H9 (cell line): ENCODE data around the gene ARL17B. TPM values are rescaled to one million over a fixed set of nuclear protein-coding genes. Genes with fewer than 3 reads are reported as not detected.
"Not testable (repeated sequence)": the region's sequence is repeated elsewhere in the genome, so short reads cannot be mapped to it uniquely, and the experiment has no call there.

ENCODE experiments used
- DNase-seq: peaks from one replicate; pipeline ENCODE4 v3.0.0-alpha.2; 2017
- H2AFZ ChIP-seq: one replicate; pipeline ENCODE4 v1.6.1; 2013; ENCODE audit warnings: mild to moderate bottlenecking, low read length, control low read depth, moderate library complexity
- H2AK5ac ChIP-seq: 2 replicates; pipeline ENCODE4 v1.6.1; 2013; ENCODE audit warnings: low read length, control low read depth, mixed read lengths; ENCODE audit not compliant: insufficient read length
- H2BK120ac ChIP-seq: one replicate; pipeline ENCODE4 v1.6.1; 2013; ENCODE audit warnings: low read depth, mild to moderate bottlenecking, low read length, control low read depth, inconsistent platforms; ENCODE audit not compliant: poor library complexity, severe bottlenecking
- H2BK12ac ChIP-seq: 2 replicates; pipeline ENCODE4 v1.6.1; 2013; ENCODE audit warnings: low read length, control low read depth, mixed read lengths, low read depth; ENCODE audit not compliant: insufficient read length
- H2BK15ac ChIP-seq: 2 replicates; pipeline ENCODE4 v1.6.1; 2013; ENCODE audit warnings: low read depth, low read length, control low read depth
- H2BK20ac ChIP-seq: one replicate; pipeline ENCODE4 v1.6.1; 2013; ENCODE audit warnings: low read depth, mild to moderate bottlenecking, low read length, control low read depth, inconsistent platforms; ENCODE audit not compliant: poor library complexity, severe bottlenecking
- H2BK5ac ChIP-seq: 2 replicates; pipeline ENCODE4 v1.6.1; 2013; ENCODE audit warnings: low read length, control low read depth, mixed read lengths; ENCODE audit not compliant: insufficient read length
- H3K14ac ChIP-seq: 2 replicates; pipeline ENCODE4 v1.6.1; 2013; ENCODE audit warnings: low read length, control low read depth; ENCODE audit not compliant: insufficient read depth
- H3K18ac ChIP-seq: 2 replicates; pipeline ENCODE4 v1.6.1; 2013; ENCODE audit warnings: low read depth, mild to moderate bottlenecking, mixed read lengths, low read length, control low read depth; ENCODE audit not compliant: insufficient read length
- H3K23ac ChIP-seq: 2 replicates; pipeline ENCODE4 v1.6.1; 2013; ENCODE audit warnings: low read length, control low read depth, mixed read lengths, low read depth; ENCODE audit not compliant: insufficient read length
- H3K23me2 ChIP-seq: 2 replicates; pipeline ENCODE4 v1.6.1; 2013; ENCODE audit warnings: low read depth, mild to moderate bottlenecking, mixed read lengths, low read length, control low read depth; ENCODE audit not compliant: insufficient read length, poor library complexity, severe bottlenecking
- H3K27ac ChIP-seq: 2 replicates; pipeline ENCODE4 v1.5.1; 2013; ENCODE audit warnings: low read length, control low read depth, mixed read lengths, low read depth; ENCODE audit not compliant: insufficient read length
- H3K27me3 ChIP-seq: 2 replicates; pipeline ENCODE4 v1.6.1; 2013; ENCODE audit warnings: low read length, control low read depth, inconsistent platforms; ENCODE audit not compliant: insufficient read depth
- H3K4ac ChIP-seq: 2 replicates; pipeline ENCODE4 v1.6.1; 2013; ENCODE audit warnings: low read depth, mild to moderate bottlenecking, control low read depth, inconsistent platforms, low read length, moderate library complexity
- H3K4me1 ChIP-seq: 2 replicates; pipeline ENCODE4 v1.6.1; 2013; ENCODE audit warnings: low read length, control low read depth, inconsistent platforms; ENCODE audit not compliant: insufficient read depth
- H3K4me2 ChIP-seq: 2 replicates; pipeline ENCODE4 v1.6.1; 2013; ENCODE audit warnings: low read length, control low read depth, mixed read lengths; ENCODE audit not compliant: insufficient read length, insufficient read depth
- H3K56ac ChIP-seq: 2 replicates; pipeline ENCODE4 v1.6.1; 2013; ENCODE audit warnings: low read depth, mild to moderate bottlenecking, mixed read lengths, low read length, control low read depth; ENCODE audit not compliant: insufficient read length
- H3K79me1 ChIP-seq: 2 replicates; pipeline ENCODE4 v1.6.1; 2013; ENCODE audit warnings: low read depth, mild to moderate bottlenecking, moderate library complexity, low read length, control low read depth, inconsistent platforms; ENCODE audit not compliant: insufficient read depth, poor library complexity, severe bottlenecking
- H3K79me2 ChIP-seq: 2 replicates; pipeline ENCODE4 v1.6.1; 2013; ENCODE audit warnings: low read length, control low read depth, inconsistent platforms; ENCODE audit not compliant: insufficient read depth
- H3K9ac ChIP-seq: 2 replicates; pipeline ENCODE4 v1.6.1; 2013; ENCODE audit warnings: low read length, control low read depth, mixed read lengths; ENCODE audit not compliant: insufficient read length; ENCODE audit errors: extremely low read depth
- H3K9me3 ChIP-seq: one replicate; pipeline ENCODE4 v1.6.1; 2013; ENCODE audit warnings: low read depth, low read length, inconsistent platforms; ENCODE audit not compliant: control insufficient read depth
- H3T11ph ChIP-seq: one replicate; pipeline ENCODE4 v1.6.1; 2013; ENCODE audit warnings: mild to moderate bottlenecking, low read length, control low read depth, inconsistent platforms
- H4K20me1 ChIP-seq: one replicate; pipeline ENCODE4 v1.6.1; 2013; ENCODE audit not compliant: control insufficient read depth, insufficient read length, insufficient read depth
- H4K5ac ChIP-seq: 2 replicates; pipeline ENCODE4 v1.6.1; 2013; ENCODE audit warnings: low read depth, mild to moderate bottlenecking, mixed read lengths, low read length, control low read depth; ENCODE audit not compliant: insufficient read length
- H4K8ac ChIP-seq: replicated peaks from 2 replicates; pipeline ENCODE4 v1.6.1; 2013; ENCODE audit warnings: low read length, control low read depth, mixed read lengths, low read depth; ENCODE audit not compliant: insufficient read length
- H4K91ac ChIP-seq: 2 replicates; pipeline ENCODE4 v1.6.1; 2013; ENCODE audit warnings: low read depth, mild to moderate bottlenecking, moderate library complexity, mixed read lengths, low read length, control low read depth; ENCODE audit not compliant: insufficient read length
- H3K27ac Mint-ChIP-seq, 3 experiments: 2 replicates in 2 of 3; 3 replicates in 1 of 3; pipeline ENCODE4 v1.8.0; 2020 to 2021; ENCODE audit warnings: mixed read lengths in 3 of 3, mild to moderate bottlenecking in 1 of 3, moderate library complexity in 1 of 3
- H3K27me3 Mint-ChIP-seq: 2 replicates; pipeline ENCODE4 v1.8.0; 2021; ENCODE audit warnings: low read depth, mild to moderate bottlenecking, moderate library complexity, mixed read lengths
- H3K36me3 Mint-ChIP-seq, 3 experiments: 2 replicates in 2 of 3; 3 replicates in 1 of 3; pipeline ENCODE4 v1.8.0; 2020 to 2021; ENCODE audit warnings: low read depth in 3 of 3, mixed read lengths in 3 of 3; ENCODE audit not compliant: insufficient read depth in 1 of 3
- H3K4me1 Mint-ChIP-seq, 2 experiments: 2 replicates each; pipeline ENCODE4 v1.8.0; 2020; ENCODE audit warnings: mixed read lengths in 2 of 2
- H3K4me3 Mint-ChIP-seq, 2 experiments: 2 replicates in 1 of 2; 3 replicates in 1 of 2; pipeline ENCODE4 v1.8.0; 2020 to 2021; ENCODE audit warnings: mild to moderate bottlenecking in 2 of 2, mixed read lengths in 2 of 2, moderate library complexity in 1 of 2
- H3K9me3 Mint-ChIP-seq, 2 experiments: 2 replicates in 1 of 2; 3 replicates in 1 of 2; pipeline ENCODE4 v1.8.0; 2020; ENCODE audit warnings: mild to moderate bottlenecking in 2 of 2, mixed read lengths in 2 of 2, moderate library complexity in 1 of 2
- WGBS: extraction: QIAGEN DNeasy Blood & Tissue Kit; methylation state at CpG from one replicate; pipeline ENCODE4 v1.1.7; 2013; ENCODE audit warnings: missing lambda C conversion rate, low lambda C conversion rate, mixed read lengths; ENCODE audit not compliant: insufficient read length; ENCODE audit errors: extremely low coverage; 5-methylcytosine and 5-hydroxymethylcytosine counted together
- total RNA-seq: library from RNA; stranded (reverse); gene quantifications from 2 replicates; pipeline ENCODE4 v1.2.1, GENCODE V29; 2021

Gene ARL17B
- total RNA-seq, 1 experiment from 2014 or later, result 10.8 TPM

- not testable (repeated sequence) for H3K4me2 ChIP-seq, H3K9me3 Mint-ChIP-seq
Observed at GRCh38 chr17:46361145-46361735, 326 bp downstream of the ARL17B start.

DNA sequence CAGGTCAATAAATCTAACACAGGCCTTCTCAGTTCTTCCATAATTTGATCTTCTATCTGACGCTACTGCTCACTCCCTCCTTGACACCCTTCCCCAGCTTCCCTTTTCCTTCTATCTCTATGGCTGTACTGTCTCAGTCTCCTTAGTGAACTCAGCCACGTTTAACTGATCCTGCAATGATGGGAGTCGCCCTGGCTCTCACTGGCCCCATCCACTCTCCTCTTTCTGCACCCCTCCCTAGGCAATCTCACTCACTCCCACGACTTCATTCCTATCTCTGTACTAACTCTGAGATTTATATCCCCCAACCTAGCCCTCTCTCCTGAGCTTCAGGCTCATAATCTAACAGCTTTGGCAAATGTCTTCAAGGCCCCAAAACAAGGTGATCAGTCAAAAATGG, 7.7 kb downstream of the ARL17B start:
- H3K56ac ChIP-seq, H2AFZ ChIP-seq, H3K18ac ChIP-seq, H3K4me1 ChIP-seq, H3K27ac ChIP-seq, H3K79me1 ChIP-seq, H4K20me1 ChIP-seq, H4K8ac ChIP-seq, H3K4me1 Mint-ChIP-seq, H3K9me3 Mint-ChIP-seq, H2BK5ac ChIP-seq, H3K9ac ChIP-seq, H2AK5ac ChIP-seq, H3K79me2 ChIP-seq, H3K23ac ChIP-seq, DNase-seq, H4K5ac ChIP-seq, H3T11ph ChIP-seq, H3K36me3 Mint-ChIP-seq, H2BK120ac ChIP-seq, H3K4ac ChIP-seq, H3K4me2 ChIP-seq, H3K4me3 Mint-ChIP-seq, H3K27me3 Mint-ChIP-seq, H3K9me3 ChIP-seq, H2BK12ac ChIP-seq, H3K23me2 ChIP-seq, H4K91ac ChIP-seq, H3K14ac ChIP-seq, H3K27me3 ChIP-seq, H2BK15ac ChIP-seq, H2BK20ac ChIP-seq, H3K27ac Mint-ChIP-seq: not testable (repeated sequence)
- no CpG with 5 or more reads among the region's 4 CpGs for WGBS

More at GRCh38 chr17:46361145-46361735, 326 bp downstream of the ARL17B start:
- H3K23me2 ChIP-seq, H3K27ac Mint-ChIP-seq, H3K9me3 ChIP-seq, H3K4me1 ChIP-seq, H2AK5ac ChIP-seq, H4K8ac ChIP-seq, H3K79me2 ChIP-seq, H2BK120ac ChIP-seq, H3K18ac ChIP-seq, H2BK5ac ChIP-seq, H3K79me1 ChIP-seq, H2AFZ ChIP-seq, H3K4me1 Mint-ChIP-seq, H3K23ac ChIP-seq, H4K91ac ChIP-seq, H3K36me3 Mint-ChIP-seq, H3K27me3 Mint-ChIP-seq, DNase-seq, H2BK20ac ChIP-seq, H4K5ac ChIP-seq, H3K4me3 Mint-ChIP-seq, H2BK15ac ChIP-seq, H3K9ac ChIP-seq, H3K27me3 ChIP-seq, H3K27ac ChIP-seq, H3T11ph ChIP-seq, H3K14ac ChIP-seq, H3K4ac ChIP-seq, H2BK12ac ChIP-seq, H4K20me1 ChIP-seq, H3K56ac ChIP-seq: not testable (repeated sequence)
- WGBS, result no CpG with 5 or more reads among the region's 42 CpGs
